Activated CD8-positive, alpha-beta memory T cell treated with anti-CD3 and anti-CD28 coated beads, Interleukin-2, amount 50 U/mL, for 1 hour (primary cell): ENCODE data around the gene CPS1.

Experiments
- DNase-seq: peaks from one replicate; pipeline ENCODE4 v3.0.0-alpha.2; 2020; ENCODE audit errors: extremely low read depth

The CPS1 gene

GRCh38 chr2:210546424-210547208 lies 9.8 kb upstream of the CPS1 start:
- no peak for DNase-seq

- DNase-seq: no peak
These were observed 8.4 kb upstream of the CPS1 start for GRCh38 chr2:210548031-210548430.

DNA sequence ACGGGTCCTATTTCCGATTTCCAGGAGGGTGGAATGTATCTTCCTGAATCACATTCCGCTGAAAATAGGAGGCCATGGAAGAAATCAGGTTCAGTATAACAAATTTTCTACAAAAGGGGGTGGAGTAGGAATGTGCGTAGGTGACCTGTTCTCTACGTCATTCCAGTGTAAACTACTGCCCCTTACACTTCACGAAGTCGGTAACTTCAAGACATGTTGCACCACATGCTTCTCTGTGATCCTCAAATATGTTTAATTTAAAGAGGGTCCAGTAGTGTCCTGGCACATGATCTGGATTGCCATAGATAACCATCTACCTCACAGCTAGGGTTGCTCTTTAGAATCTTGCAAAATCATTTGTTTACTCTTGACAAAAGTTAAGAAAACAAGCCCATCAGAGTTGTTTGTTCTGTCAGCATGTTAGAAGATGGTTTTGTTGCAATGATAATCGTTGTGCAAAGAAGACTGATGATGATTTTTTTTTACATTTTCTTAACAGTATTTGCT lies 7.5 kb upstream of the CPS1 start:
- no peak for DNase-seq

GRCh38 chr2:210551001-210551400 lies 5.4 kb upstream of the CPS1 start:
- DNase-seq: no peak

DNA sequence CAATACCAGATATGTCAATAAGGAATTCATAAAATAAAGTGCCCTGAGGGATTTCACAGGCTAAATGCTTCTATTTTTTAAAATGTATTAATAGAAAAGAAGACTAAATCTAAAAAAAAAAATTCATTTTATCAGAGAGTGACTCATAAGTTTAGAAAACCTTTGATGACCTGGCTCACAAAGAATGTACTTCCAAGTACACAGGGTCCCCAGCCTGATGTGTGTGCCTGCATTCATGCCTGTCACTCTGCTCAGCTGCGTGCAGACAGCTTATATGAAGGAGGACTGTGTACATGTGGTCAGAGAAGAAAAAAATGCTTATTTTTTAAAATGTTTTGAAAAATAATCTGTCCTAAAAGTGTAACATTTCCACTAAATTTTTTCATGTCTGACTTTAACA lies 3.0 kb upstream of the CPS1 start:
- no peak for DNase-seq

GRCh38 chr2:210555555-210555954 lies 844 bp upstream of the CPS1 start:
- DNase-seq: no peak

GRCh38 chr2:210557721-210558120 lies 1.3 kb downstream of the CPS1 start:
- DNase-seq: no peak

DNA sequence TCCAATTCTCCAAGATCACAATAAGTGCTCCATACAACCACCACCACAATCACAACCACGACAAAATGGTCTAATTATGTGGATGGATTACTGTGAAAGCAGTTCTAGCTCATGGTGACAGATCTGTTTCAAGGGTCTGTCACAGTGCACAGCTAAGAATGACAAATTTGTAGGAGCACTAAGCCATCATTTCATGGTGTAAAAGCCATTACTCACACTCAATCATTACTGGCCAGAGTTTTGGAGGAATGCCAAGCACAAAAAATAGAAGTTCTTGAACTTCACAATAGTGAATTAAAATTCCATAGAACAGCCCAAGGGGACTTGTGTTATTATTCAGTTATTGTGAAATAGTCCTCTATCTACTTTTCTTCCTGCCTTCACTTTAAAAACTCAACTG lies 2.3 kb downstream of the CPS1 start:
- no peak for DNase-seq

- no peak for DNase-seq
These were observed 2.8 kb downstream of the CPS1 start for GRCh38 chr2:210559182-210559581.

DNA sequence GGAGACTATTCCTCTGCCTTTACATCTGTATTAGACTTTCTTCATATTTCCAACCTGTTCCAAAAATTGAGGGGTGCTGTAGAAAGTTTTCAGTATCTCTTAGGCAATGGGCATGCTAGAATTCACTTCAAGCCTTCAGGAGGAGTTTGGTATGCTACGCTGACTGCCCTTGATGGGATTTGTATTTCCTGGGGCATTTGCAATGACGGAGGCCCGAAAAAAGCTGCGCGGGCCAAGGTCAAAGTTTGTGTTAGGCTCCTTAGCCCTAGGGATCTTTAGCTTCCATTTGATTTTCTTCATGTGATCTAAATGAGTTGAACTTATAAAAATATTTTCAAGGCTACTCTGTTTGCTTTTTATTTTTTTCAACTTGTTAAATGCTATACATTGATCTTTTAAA lies 5.1 kb downstream of the CPS1 start:
- no peak for DNase-seq

GRCh38 chr2:210562091-210562490 lies 5.7 kb downstream of the CPS1 start:
- DNase-seq: no peak

DNA sequence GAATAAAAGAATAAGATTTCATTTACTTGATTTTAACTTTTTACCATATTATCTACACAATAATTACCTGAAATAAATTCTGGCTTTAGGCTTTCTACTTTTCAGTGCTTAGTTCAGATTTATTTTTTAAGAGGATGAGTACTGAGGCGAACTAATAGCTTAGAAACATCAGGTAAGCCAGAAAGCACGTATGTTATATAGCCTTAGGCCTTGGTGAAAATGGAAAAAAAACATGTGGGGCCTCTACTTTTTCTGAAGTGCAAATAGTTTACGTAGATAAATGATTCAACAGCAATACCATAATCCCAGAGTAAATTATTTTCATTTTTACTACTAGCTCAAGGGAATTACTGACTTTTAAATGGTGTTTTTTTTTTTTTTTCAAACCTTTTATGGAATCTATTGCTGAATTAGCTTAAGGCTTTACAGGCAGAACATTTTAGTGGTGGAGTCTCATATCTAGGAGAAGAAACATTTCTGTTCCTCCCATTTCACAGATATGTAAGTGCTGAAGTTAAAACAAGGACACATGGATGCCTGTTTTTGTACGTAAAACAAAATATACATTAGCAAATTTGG lies 6.2 kb downstream of the CPS1 start:
- DNase-seq: no peak

GRCh38 chr2:210567279-210567678 lies 10.9 kb downstream of the CPS1 start:
- DNase-seq: no peak

DNA sequence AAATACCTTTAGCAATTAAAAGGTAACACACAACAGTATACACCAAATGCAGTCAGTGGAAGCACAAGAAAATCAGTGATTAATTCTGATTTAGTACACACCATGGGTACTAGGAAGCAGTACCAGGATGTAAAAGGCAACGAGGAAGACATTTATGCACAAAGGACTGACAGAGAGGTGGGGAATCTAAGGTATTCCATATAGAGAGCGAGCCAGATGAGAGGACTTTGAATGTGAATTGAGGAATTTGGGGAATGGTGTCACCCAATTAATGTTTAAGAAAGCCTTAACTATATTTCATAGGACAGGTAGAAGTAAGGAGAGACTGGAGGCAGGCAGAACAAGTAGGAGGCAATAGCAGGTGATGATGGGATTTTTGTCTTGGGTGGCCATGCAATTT lies 11.7 kb downstream of the CPS1 start:
- no peak for DNase-seq

DNA sequence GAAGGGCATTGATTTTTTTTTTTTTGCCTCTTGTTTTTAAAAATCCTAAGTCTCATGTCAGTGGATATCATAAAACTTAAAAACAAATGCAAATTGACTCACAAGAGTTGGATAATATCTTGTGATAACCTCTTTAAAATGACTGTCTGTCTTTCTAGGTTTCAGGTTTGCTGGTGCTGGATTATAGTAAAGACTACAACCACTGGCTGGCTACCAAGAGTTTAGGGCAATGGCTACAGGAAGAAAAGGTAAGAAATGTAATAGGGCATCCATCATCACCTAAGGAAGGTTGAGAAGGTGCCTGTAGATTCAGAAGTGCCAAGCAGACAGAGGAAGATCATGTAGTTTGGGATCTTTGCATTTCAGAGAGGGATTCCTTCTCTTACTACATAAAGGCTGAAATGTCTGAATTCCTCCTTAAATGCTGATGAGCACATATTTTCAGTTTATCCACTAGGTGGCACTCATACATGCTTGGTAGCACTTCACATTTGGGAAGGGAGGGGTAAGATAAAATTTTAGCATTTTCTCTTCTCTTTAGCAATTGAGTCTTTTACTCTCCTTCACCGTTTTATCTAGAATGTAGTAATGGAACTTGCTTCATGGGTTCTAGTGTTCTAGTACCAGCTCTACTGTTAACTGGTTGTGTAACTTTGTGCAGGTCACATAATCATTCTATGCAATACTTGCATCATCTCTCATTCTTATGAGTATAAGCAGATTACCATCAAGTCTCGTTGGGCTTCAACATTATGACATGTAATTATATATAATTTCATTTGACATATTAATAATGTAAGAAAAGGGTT lies 21.1 kb downstream of the CPS1 start:
- no peak for DNase-seq

DNA sequence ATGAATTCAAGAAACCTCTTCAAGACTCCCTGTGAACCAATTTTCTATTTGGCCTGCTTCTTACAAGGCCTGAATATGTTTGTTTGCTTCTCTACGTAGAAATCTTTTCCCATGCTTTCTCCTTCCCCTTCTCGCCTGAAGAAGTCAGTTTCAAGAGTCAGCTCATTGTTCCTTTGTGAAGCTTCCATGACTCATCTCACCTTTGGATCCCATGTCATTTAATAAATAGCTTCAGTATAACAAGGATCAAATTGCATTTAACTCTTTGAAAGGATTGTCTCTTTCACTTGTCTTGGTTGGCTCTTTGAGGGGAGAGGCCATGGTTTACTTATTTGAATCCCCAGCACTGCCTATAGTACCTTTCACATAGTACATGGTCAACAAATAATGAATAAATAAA lies 28.4 kb downstream of the CPS1 start:
- no peak for DNase-seq

GRCh38 chr2:210586381-210586780 lies 30.0 kb downstream of the CPS1 start:
- DNase-seq: no peak

GRCh38 chr2:210591663-210592062 lies 35.3 kb downstream of the CPS1 start:
- DNase-seq: no peak

GRCh38 chr2:210592726-210593125 lies 36.3 kb downstream of the CPS1 start:
- DNase-seq: no peak

DNA sequence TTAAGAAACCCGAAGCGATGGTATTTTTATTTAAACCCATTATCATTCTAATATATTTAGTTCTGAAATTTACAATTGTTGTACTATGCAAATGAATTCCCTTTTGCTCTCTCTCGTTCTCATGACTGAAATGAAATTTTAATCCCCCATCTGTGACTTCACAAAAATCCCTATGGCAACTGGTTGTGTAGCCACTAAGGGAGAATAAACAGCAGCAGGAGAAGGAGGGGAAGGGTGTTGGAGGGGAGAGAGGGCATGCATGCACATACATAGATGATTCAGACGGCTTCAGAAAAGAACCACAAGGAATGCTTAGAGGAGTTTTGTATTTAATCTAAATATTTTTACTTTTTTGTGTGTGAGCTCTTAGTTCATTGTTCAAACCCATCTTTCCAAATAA lies 36.8 kb downstream of the CPS1 start:
- no peak for DNase-seq

DNA sequence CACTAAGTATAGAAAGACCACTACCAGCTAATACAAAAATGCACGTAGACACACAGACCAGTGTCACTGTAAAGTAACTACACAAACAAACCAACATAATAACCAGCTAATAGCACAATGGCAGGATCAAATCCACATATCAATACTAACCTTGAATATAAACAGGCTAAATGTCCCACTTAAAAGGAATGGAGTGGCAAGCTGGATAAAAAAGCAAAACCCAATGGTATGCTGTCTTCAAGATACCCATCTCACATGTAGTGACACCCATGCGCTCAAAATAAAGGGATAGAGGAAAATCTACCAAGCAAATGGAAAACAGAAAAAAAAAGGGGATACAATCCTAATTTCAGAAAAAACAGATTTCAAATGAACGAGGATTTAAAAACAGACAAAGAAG lies 41.8 kb downstream of the CPS1 start:
- DNase-seq: no peak

DNA sequence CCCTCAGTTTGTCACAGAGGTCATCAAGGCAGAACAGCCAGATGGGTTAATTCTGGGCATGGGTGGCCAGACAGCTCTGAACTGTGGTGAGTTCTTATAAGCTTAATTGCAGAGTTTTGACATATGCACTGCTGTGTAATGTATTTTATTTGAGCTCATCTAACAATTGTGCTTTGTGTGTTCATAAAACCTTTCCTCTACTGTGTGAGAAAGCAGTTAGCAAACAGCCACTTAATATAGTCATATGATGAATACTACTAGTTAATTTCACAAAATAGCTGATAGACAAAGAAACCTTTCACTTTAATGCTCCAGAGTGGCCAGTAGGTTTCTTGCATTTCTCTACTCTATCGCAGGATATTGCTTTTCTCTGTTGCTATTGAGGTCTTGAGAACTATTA lies 43.1 kb downstream of the CPS1 start:
- no peak for DNase-seq

DNA sequence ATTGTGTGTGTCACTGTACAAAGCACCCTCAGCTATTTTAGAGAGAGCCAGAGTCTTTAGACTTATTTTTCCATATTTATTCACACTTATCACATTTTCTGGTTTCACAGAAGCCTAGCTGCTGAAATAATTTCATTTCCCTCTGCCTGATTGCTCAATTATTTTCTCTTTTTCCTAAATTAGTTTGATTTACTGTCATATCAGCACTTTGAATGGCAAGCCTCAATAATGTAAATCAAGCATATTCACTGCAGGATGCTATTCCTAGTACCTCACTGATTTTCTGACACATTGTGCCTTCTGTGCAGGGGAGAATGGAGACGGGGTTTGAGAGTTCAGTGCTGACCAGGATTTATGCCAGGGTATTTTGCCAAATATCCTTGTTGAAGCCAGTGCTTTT lies 48.3 kb downstream of the CPS1 start:
- no peak for DNase-seq
